ENCODE results near the gene PHRF1.

Gene PHRF1

DNA sequence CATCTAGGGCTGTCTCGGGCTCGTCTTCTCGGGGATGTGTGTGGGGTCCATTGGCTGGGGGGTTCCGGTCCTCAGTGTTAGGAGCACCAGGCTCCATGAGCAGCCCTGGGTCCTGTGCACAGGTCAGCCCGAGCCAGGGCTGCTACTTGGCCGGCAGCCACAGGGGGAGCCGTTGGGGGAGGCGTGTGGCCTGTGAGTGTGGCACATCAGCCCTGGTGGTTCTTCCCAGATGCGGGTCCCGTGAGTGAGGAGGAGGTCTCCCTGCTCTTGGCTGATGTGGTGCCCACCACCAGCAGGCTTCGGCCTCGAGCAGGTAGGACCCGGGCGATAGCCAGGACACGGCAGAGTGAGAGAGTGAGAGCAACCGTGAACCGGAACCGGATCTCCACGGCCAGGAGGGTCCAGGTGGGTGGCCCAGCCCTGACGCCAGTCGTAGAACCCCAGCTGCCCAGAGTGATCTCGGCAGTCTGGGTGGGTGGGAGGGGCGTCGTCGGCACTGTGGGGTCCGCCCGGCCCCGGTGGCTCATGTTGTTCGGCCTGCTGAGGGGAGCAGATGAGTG lies 21.0 kb downstream of the PHRF1 start:
- DNase-seq (no peak), ATAC-seq (no peak)

DNA sequence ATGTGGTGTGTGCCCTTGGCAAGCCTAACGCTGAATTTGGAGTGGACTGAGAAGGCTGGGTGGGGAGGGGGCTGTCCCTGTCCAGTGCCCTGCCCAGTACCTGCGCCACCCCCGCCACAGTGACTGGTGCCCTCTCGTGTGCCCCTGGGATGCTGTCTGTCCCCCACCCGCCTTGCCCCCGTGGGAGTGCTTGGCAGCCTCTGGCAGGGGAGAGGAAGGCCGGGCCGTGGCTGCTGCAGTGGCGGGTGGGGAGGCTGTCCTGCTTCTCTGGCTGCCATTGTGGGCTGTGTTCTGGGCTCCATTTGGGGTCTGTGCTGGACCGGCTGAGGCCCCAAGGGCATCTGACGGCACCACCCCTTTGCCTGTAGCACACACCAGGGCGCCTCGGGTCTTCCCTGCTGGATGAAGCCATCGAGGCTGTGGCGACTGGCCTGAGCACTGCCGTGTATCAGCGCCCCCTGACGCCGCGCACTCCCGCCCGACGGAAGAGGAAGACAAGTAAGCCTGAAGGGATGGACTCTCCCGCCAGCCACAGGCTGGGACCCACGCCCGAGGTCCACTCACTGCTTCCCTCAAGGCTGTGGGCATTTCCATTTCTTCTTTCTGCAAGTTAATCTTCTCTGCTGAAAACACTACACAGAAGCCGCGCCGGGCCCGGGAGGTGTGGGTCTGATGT lies 21.9 kb downstream of the PHRF1 start:
- DNase-seq (no peak), ATAC-seq (no peak)

DNA sequence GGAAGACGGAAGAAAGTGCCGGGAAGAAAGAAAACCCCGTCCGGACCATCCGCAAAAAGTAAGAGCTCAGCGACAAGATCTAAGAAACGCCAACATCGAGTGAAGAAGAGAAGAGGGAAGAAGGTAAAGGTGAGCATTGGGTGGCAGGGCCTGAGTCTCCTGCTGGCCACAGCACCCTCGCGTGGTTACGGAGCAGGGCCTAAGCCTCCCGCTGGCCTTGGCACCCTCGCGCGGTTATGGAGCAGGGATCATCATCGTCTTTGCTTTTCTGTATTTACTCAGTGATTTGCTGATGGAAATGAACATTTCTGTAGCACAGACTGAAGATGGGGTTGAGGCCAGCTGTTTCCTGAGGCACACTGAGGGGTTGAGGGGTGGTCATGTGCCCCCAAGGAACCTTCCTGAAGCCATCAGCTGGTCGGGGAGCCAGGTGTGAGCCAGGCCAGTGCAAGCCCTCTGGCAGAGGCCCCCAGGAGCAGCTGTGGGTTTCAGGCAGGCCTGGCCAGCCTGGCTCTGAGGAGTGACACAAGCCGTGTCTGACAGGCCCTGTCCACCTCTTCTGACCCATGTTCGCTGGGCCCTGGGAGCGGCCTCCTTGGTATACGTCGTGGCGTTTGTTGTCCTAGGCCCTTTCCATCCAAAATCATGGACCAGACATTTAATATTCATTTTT lies 25.4 kb downstream of the PHRF1 start:
- no peak for DNase-seq
- no peak for ATAC-seq

DNA sequence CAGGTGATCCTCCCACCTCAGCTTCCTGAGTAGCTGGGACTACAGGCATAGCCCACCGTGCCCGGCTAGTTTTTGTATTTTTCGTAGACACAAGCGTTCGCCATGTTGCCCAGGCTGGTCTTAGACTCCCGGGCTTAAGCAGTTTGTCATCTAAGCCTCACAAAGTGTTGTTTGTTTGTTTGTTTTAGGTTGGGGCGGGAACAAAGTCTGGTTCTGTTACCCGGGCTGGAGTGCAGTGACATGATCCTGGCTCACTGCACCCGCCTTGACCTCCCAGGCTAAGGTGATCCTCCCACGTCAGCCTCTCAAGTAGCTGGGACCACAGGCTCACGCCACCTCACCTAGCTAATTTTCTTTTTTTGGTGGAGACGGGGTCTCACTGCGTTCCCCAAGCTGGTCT lies 26.9 kb downstream of the PHRF1 start:
- DNase-seq (no peak), ATAC-seq (no peak)

DNA sequence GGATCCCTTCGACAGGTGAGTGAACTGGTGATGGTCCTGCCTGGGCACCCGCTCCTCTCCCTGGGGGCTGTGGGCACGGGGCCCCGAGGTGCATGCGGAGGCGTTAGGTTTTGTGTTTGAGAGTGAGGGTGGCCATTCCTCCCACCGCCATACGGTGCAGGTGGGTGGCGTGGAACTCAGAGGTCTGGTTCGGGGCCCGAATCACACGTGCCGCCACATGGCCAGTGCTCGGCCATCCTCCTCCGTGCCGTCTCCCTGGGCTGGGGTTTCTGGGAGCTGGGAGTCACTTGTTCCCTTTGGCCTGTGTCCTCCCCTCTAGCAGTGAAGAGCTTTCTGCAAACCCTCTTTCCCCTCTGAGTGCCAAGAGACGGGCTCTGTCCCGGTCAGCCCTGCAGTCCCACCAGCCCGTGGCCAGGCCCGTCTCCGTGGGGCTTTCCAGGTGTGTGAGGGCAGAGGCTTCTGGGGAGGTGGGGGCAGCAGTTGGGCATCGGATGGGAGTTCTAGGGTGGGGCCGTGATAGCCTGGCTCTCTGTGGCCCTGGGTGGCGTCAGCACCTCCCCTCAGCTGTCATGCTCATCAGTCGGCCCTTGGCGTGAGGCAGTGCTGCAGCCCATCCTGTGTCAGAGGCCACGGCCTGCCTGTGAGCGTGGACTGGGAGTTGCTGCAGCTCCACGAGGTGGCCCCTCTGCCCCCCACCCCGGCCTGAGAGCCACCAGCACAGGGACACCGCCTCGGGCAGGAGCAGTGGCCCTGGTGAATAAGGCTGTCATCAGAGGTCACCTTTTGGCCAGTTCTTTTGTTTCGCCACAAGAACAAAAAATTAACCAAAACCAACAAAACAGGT lies 29.2 kb downstream of the PHRF1 start:
- DNase-seq = no peak
- no peak for ATAC-seq

DNA sequence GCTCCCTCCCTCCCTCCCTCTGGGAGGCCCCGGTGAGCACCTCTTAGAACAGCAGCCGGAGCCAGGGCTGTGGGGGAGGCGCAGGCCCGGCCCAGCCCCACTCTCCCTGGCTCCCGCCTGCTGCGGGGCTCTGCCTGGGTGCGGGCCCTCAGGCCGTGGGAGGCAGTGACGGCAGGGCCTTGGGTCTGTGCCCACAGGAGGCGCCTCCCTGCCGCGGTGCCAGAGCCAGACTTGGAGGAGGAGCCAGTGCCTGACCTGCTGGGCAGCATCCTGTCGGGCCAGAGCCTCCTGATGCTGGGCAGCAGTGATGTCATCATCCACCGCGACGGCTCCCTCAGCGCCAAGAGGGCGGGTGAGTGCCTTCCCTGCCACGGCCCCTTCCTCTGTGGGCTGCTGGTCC lies 30.0 kb downstream of the PHRF1 start:
- DNase-seq (no peak), ATAC-seq (no peak)

DNA sequence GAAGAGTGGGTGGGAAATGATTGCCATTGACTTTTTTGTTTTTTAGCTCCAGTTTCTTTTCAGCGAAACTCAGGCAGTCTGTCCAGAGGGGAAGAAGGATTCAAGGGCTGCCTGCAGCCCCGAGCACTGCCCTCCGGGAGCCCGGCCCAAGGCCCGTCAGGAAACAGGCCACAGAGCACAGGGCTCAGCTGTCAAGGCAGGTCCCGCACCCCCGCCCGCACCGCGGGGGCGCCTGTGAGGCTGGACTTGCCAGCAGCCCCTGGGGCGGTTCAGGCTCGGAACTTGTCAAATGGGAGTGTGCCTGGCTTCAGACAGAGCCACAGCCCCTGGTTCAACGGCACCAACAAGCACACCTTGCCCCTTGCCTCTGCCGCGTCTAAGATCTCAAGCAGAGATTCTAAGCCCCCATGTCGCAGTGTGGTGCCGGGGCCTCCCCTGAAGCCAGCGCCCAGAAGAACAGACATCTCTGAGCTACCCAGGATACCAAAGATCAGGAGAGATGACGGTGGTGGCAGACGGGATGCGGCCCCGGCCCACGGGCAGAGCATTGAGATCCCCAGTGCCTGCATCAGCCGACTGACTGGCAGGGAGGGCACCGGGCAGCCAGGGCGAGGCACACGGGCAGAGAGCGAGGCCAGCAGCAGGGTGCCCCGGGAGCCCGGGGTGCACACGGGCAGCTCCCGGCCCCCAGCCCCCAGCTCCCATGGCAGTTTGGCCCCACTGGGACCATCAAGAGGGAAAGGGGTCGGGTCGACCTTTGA lies 30.9 kb downstream of the PHRF1 start:
- ATAC-seq = no peak
- DNase-seq = no peak

DNA sequence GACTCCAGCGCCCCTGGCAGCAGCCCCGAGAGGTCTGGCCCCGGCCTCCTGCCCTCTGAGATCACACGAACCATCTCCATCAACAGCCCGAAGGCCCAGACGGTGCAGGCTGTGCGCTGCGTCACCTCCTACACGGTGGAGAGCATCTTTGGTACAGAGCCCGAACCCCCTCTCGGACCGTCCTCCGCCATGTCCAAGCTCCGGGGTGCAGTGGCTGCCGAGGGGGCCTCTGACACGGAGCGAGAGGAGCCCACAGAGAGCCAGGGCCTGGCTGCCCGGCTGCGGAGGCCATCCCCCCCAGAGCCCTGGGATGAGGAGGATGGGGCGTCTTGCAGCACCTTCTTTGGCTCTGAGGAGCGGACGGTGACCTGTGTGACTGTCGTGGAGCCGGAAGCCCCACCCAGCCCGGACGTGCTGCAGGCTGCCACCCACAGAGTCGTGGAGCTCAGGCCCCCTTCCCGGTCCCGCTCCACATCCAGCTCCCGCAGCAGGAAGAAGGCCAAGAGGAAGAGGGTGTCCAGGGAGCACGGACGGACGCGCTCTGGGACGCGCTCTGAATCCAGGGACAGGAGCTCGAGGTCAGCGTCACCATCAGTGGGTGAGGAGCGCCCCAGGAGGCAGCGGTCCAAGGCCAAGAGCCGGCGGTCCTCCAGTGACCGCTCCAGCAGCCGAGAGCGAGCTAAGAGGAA lies 31.8 kb downstream of the PHRF1 start:
- ATAC-seq (no peak), DNase-seq (no peak)

DNA sequence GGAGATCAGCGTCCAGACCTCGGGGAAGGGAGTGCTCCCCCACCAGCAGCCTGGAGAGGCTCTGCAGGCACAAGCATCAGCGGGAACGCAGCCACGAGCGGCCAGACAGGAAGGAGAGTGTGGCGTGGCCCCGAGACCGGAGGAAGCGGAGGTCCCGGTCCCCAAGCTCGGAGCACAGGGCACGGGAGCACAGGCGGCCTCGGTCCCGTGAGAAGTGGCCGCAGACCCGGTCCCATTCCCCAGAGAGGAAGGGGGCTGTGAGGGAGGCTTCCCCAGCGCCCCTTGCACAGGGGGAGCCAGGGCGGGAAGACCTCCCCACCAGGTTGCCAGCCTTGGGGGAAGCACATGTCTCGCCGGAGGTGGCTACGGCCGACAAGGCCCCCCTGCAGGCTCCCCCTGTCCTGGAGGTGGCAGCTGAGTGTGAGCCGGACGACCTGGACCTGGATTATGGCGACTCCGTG lies 32.6 kb downstream of the PHRF1 start:
- no peak for ATAC-seq
- no peak for DNase-seq

DNA sequence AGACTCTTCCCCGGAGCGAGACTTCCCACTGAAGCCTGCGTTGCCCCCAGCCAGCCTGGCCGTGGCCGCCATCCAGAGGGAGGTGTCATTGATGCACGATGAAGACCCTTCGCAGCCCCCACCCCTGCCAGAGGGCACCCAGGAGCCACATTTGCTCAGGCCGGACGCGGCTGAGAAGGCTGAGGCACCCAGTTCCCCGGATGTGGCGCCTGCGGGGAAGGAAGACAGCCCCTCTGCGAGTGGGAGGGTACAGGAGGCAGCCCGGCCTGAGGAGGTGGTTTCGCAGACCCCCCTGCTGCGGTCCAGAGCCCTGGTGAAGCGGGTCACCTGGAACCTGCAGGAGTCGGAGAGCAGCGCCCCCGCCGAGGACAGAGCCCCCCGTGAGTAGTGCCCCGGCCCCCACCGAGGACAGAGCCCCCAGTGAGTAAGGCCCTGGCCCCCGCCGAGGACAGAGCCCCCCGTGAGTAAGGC lies 33.1 kb downstream of the PHRF1 start:
- DNase-seq (no peak), ATAC-seq (no peak)

DNA sequence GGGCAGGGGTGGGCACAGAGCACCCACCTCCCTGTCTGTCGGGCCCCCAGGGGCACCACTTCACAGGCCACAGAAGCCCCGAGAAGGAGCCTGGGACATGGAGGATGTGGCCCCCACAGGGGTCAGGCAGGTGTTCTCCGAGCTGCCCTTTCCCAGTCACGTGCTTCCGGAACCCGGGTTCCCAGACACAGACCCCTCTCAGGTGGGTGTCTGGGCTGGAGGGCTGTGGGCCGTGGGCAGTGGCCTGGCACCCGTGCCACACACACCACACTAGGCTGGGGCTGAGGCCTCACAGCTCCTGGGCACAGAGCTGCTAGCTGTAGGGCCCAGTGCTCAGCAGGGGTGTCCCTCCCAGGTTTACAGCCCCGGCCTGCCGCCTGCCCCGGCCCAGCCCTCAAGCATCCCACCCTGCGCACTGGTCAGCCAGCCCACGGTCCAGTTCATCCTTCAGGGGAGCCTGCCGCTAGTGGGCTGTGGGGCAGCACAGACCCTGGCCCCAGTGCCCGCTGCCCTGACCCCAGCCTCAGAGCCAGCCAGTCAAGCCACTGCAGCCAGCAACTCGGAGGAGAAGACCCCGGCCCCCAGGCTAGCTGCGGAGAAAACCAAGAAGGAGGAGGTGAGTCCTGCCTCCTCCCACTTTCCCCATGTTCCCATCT lies 34.0 kb downstream of the PHRF1 start:
- DNase-seq (no peak), ATAC-seq (no peak)

DNA sequence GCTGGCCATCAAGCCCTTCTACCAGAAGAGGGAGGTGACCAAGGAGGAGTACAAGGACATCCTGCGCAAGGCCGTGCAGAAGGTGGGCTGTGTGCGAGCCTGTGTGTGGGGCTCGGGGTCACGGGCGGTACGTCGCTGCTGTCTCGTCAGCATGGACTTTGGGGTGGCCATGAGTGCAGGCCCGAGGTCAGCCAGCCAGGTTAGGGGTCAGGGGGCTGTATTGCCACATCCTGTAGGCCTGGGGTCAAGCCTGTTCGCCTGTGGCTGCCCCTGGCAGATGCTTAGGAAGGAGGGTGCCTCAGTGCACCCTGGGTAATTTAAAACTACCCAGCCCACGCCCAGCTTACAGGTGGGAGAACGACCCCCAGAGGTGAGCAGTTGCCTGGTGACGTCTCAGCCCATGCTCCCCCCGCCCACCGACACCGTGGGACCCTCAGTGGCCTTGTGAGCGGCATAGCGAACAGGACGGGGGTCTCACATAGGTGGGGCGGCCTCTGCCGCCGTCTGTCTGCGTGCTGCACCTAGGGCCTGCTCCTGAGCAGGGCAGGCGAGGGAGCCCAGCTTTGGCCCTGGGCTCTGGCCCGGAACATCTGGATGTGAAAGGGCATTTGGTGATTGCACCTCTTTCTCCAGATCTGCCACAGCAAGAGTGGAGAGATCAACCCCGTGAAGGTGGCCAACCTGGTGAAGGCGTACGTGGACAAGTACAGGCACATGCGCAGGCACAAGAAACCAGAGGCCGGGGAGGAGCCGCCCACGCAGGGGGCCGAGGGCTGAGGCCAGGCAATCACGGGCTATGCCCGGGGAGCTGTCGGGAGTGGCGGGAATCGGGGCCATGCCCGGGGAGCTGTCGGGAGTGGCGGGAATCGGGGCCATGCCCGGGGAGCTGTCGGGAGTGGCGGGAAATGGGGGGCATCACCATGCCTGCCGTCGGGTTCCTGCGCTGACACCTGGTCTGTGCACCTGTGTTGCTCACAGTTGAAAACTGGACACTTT lies 35.0 kb downstream of the PHRF1 start:
- DNase-seq (no peak), ATAC-seq (no peak)

DNA sequence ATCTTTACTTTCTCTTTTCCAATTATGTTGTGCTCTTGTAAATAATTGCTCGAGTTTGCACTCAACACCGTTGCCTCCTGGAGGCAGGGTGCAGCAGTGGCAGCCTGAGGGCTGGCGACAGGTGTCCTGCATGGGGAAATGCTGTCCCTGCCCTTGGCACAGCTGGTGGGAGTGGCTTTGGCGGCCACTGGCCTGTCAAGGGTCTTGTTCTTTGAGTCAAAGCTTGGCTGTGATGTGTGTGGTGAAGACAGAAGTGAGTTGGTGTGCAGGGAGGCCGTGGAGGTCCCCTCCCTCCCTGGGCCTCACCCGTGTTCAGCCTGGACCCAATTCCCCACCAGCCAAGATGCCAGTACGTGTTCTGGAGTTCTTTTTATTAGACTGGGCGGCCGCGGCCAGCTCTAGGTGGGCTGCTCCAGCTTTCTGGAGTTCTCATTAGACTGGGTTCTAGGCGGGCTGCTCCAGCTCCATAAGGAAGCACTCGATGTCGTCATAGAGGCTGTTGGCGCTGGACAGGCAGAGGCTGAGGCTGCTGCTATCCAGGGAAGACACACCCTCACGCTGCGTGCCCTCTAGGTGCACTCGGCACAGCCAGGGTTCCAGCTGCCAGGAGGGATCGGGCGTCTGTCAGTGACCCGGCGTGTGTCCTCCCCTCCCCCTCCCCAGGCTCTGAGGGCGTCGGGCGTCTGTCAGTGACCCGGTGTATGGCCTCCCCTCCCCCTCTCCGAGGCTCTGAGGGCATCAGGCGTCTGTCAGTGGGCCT lies 36.1 kb downstream of the PHRF1 start:
- DNase-seq (no peak), ATAC-seq (no peak)

DNA sequence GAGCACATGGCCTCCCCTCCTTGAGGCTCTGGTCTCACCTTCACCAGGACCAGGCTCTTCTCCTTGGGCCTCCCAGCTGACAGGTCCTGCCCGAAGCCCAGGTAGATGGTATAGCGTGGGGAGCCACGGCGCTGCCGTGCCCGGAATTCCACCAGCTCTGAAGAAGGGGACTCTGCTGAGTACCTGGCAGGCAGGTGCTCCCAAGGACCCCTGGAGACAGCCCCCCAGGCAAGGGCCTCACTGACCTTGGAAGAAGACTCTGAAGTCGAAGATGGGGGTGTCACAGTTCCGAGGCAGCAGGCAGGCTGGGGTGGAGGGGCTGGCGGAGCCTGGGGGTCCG lies 36.7 kb downstream of the PHRF1 start:
- no peak for DNase-seq

DNA sequence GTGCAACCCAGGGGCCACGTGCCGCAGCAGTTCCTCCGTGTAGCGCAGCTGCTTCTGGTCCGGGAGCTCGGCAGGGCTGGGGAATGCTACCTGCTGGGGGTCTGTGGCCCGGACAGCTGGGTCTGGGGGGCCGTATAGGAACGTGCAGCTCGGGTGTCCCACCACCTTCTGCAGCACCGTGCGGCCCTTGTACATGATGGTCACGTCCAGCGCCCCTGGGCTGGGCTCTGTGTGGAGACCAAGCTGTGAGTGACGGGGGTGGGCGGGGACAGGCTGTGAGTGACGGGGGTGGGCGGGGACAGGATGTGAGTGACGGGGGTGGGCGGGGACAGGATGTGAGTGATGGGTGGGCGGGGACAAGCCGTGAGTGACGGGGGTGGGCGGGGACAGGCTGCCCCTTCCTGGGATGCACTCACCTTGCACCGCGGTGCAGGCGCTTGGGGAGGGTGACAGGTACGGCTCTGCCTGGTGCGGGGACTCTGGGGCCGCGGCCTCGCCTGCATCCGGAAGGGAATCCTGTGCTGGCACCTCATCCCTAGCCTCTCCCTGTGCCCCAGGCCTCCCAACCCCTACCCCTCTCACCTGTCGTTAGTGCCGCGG lies 37.2 kb downstream of the PHRF1 start:
- peak; percentile 7 for ATAC-seq
- peak; percentile 85 for DNase-seq

More for the DNA sequence above, 36.7 kb downstream of the PHRF1 start:
- ATAC-seq = no peak

DNA sequence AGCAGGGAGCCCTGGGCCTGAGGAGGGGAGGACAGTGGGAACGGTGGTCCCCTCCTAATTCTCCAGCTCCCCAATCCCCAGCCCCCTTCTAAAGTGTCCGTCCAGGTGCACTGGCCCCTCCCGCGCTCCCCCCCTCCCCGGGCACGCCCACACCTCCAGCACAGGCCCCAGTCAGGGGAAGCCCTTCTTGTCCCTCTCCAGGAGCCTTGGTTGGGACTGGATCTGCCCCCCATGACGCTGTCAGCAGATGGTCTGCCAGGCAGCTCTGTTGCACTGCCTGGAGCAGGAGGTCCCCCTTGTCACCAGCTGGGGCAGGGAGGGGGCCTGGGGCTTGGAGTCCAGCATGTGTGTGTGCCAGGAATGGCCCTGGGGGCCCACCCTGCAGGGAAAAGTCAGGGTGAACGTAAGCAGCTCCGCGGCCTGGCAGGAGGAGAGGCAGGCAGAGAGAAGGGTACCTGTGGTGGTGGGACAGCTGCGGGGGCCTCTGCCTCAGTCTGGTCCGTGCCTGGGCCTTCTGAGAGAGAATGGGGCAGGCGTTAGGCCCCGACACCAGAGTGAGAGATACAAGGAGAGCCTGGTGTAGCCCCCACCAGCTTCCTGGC lies 37.9 kb downstream of the PHRF1 start:
- ATAC-seq (no peak), DNase-seq (no peak)

DNA sequence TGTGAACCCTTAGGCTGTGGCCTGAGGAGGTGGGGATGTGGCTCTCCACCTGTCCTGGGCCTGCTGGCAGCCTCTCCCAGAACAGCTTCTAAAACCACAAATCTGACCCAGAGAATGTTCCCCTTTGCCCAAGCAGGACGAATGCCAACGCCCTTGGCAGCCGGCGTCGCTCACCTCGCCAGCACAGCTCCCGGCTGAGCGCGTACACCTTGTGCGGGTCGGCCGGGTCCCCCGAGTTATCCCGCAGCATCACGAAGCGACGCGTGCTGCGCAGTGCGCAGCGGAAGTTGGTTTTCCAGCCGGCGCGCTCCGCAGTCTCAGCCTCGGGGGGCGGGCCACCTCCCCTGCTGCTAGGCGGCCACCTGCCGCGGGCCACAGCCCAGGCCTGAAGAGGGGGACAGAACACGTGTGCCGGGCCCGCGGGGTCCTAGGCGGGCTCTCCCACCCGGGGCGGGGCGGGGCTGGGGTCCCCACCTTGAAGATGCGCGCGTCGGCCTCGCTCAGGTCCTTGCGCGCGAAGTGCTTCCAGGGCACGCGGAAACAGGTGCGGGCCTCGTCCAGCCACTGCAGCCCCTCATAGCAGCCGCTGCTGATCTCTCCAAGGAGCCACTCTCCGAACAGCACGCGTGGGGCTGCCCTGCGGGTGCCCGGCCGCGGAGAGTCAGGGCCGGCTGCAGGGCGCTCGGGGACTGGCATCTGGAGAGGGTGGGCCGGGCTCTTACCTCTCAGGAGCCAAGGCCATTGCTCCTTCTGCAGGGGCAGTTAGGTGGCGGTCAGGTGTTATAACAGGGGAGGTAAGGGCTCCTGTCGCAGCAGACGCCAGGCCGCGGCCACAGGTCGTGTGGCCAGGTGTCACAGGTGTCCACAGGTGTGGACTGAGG lies 38.6 kb downstream of the PHRF1 start:
- DNase-seq = no peak
- ATAC-seq = no peak

All from stimulated activated naive CD8-positive, alpha-beta T cell treated with anti-CD3 and anti-CD28 coated beads, Interleukin-15, Interleukin-2, amounts not matched to agents 100 U/mL and 50 U/mL, for 24 hours (primary cell).